GM19240 (cell line): ENCODE measurements around the gene TOPORS.
"Not testable (repeated sequence)": the region's sequence is repeated elsewhere in the genome, so short reads cannot be mapped to it uniquely, and the experiment has no call there.

Experiments used
- DNase-seq: peaks from one replicate; pipeline ENCODE4 v3.0.0; 2011; ENCODE audit warnings: low spot score; ENCODE audit not compliant: insufficient read length

Gene TOPORS

GRCh38 chr9:32566770-32567169 is 14.4 kb upstream of the TOPORS start:
- DNase-seq, result no peak

- no peak for DNase-seq
Measured at GRCh38 chr9:32565967-32566366, 13.6 kb upstream of the TOPORS start.

- DNase-seq, result no peak
Measured at GRCh38 chr9:32558408-32558934, 6.1 kb upstream of the TOPORS start.

- DNase-seq, result no peak
Measured at GRCh38 chr9:32554591-32554990, 2.2 kb upstream of the TOPORS start.

GRCh38 chr9:32554107-32554506 is 1.7 kb upstream of the TOPORS start:
- no peak for DNase-seq

GRCh38 chr9:32551276-32552051 is 922 bp downstream of the TOPORS start:
- DNase-seq, result no peak

- peak; percentile 80 for DNase-seq
Measured at GRCh38 chr9:32550562-32551275, 1.7 kb downstream of the TOPORS start.

GRCh38 chr9:32550150-32550561 is 2.2 kb downstream of the TOPORS start:
- no peak for DNase-seq

- DNase-seq, result not testable (repeated sequence)
Measured at GRCh38 chr9:32548213-32548612, 4.2 kb downstream of the TOPORS start.

GRCh38 chr9:32545884-32546283 is 6.5 kb downstream of the TOPORS start:
- no peak for DNase-seq

- DNase-seq, result no peak
Measured at GRCh38 chr9:32543047-32543446, 9.3 kb downstream of the TOPORS start.

- DNase-seq, result no peak
Measured at GRCh38 chr9:32533816-32534215, 18.6 kb downstream of the TOPORS start.

GRCh38 chr9:32533336-32533735 is 19.1 kb downstream of the TOPORS start:
- no peak for DNase-seq

GRCh38 chr9:32526707-32527048 is 25.7 kb downstream of the TOPORS start:
- no peak for DNase-seq

- DNase-seq, result peak; percentile 11
Measured at GRCh38 chr9:32526041-32526706, 26.2 kb downstream of the TOPORS start, which contains the start of gene RIGI. Gene RIGI (minus strand): TSS chr9:32526196. CDS start chr9:32526166, 30 bp downstream.

- no peak for DNase-seq
Measured at GRCh38 chr9:32525709-32526030, 26.7 kb downstream of the TOPORS start.

GRCh38 chr9:32524892-32525708 is 27.3 kb downstream of the TOPORS start:
- DNase-seq, result no peak

GRCh38 chr9:32524558-32524891 is 27.9 kb downstream of the TOPORS start:
- DNase-seq, result not testable (repeated sequence)

GRCh38 chr9:32523910-32524309 is 28.5 kb downstream of the TOPORS start:
- no peak for DNase-seq

GRCh38 chr9:32518276-32518675 is 34.1 kb downstream of the TOPORS start:
- DNase-seq, result no peak

GRCh38 chr9:32516241-32516640 is 36.1 kb downstream of the TOPORS start:
- no peak for DNase-seq
